ENCODE results near the gene BPIFB2. TPM values are rescaled to one million over a fixed set of nuclear protein-coding genes. Genes with fewer than 3 reads are reported as not detected.

The BPIFB2 gene
- total RNA-seq, 1 experiment from 2014 or later = 0.15 TPM

DNA sequence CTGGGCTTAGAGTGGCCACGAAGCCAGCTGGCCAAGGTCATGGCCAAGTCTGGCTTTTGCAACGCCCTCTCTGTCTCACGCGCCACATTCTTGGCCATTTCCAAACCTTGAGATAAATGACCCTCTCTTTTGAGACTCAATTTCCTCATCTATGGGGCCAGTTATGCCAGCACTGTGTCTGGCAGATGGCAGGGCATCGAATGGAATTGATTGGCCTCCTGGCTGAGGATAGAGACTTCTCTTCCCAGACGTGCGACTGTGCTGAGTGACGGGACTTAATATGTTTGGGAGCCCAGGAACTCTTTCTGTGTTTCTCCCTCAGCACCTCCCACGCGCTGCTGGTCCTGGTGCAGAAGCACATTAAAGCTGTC is 7.6 kb downstream of the BPIFB2 start:
- Histone ChIP-seq H3K4me1 (ENCODE audit: control insufficient read depth in 1 of 2, insufficient read depth in 2 of 2, low read length in 2 of 2) (no peaks in the 10 kb centered on the region), H3K36me3 (ENCODE audit: control insufficient read depth in 1 of 2, insufficient read depth in 2 of 2, low read length in 2 of 2) (no peaks in the 10 kb centered on the region), H3K27me3 (ENCODE audit: insufficient read depth, low read length) (peaks cover 13% of the 10 kb centered on the region; the same call in 1 of the 2 replicates), H3K79me2 (ENCODE audit: insufficient read depth, low read length) (no peaks in the 10 kb centered on the region), H3K9ac (ENCODE audit: low read length) (no peak overlapping the region), H4K20me1 (ENCODE audit: insufficient read depth) (no peaks in the 10 kb centered on the region), H3K27ac (ENCODE audit: low read depth, low read length) (no peak overlapping the region), H3K9me2 (ENCODE audit: insufficient read depth) (no peaks in the 10 kb centered on the region), H3K4me2 (ENCODE audit: low read length) (no peak overlapping the region), H3K4me3 (replicated peaks in 1 of 2; ENCODE audit: low read depth in 1 of 2, low read length in 2 of 2) (no peak overlapping the region), H3K9me3 (ENCODE audit: control insufficient read depth in 1 of 2, insufficient read depth in 1 of 2, low read depth in 1 of 2, low read length in 2 of 2) (no peaks in the 10 kb centered on the region), H2AFZ (ENCODE audit: low read depth, low read length, poor library complexity, severe bottlenecking) (no peak overlapping the region)
- CTCF ChIA-PET = no interaction called here
- POLR2A ChIA-PET = no interaction called here
- DNase-seq (ENCODE audit: low read depth, low spot score) = no peak
- TF ChIP-seq YY1 (IDR thresholded peaks at IDR 0.05; ENCODE audit: extremely low read depth, insufficient replicate concordance, low read depth, low read length) (no peak), FOSL1 (IDR thresholded peaks at IDR 0.05; ENCODE audit: low read depth) (no peak)
- RAD21 ChIA-PET (ENCODE audit: low non-redundant PET in 1 of 2, low total read pairs in 2 of 2, uncharacterized antibody in 2 of 2, unreplicated experiment in 2 of 2) = no interaction called here
- ATAC-seq = no peak
- intact Hi-C loops (cut with micrococcal nuclease) = no loop called here
- BruUV-seq (replicated peaks) = no TSS peak

DNA sequence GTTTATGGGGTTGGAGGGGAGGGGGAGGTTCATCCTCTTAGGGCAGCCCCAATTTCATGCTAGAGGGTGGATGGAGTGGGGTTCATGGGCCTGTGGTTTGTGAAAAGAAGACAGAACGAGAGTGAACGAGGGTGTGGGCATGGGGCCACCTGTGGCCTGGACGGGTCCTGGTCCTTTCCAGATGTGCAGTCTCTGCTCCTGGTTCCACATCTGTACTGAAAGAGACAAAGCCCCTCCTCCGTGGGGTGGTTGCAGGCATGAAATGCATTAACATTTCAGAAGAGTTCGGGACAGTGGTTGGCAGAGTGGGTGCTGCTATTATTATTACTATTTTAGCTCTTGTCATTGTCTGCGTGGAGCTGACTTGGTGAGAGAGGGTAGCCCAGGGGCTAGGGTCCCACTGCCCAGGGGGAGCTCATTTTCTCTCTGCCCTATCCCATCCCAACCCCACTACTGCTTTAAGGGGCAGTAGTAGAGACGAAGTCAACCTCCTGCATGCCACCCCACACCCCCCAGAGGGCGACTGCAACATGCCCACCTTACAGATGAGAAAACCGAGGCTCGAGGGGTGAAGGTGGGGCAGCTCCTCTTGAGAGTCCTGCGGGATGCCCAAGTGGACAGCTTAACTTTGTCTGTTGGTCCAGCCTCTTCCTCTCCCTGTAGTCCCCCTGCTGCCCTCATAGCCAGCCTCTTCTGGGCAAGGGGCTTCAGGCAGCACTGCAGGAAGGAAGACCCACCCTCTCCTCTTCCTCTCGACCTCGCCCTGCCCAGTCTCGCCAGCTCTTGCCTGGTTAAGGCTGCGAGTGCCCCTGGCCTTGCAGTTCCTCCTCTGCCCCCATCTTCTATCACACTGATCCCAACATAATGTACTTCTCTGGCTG is 8.4 kb downstream of the BPIFB2 start:
- Histone ChIP-seq H3K79me2 (ENCODE audit: insufficient read depth, low read length) (no peaks in the 10 kb centered on the region), H3K4me3 (replicated peaks in 1 of 2; ENCODE audit: low read depth in 1 of 2, low read length in 2 of 2) (no peak overlapping the region), H4K20me1 (ENCODE audit: insufficient read depth) (no peaks in the 10 kb centered on the region), H3K4me1 (ENCODE audit: control insufficient read depth in 1 of 2, insufficient read depth in 2 of 2, low read length in 2 of 2) (no peaks in the 10 kb centered on the region), H3K4me2 (ENCODE audit: low read length) (no peak overlapping the region), H3K36me3 (ENCODE audit: control insufficient read depth in 1 of 2, insufficient read depth in 2 of 2, low read length in 2 of 2) (no peaks in the 10 kb centered on the region), H2AFZ (ENCODE audit: low read depth, low read length, poor library complexity, severe bottlenecking) (no peak overlapping the region), H3K27me3 (ENCODE audit: insufficient read depth, low read length) (peaks cover 13% of the 10 kb centered on the region; the same call in 1 of the 2 replicates), H3K9me3 (ENCODE audit: control insufficient read depth in 1 of 2, insufficient read depth in 1 of 2, low read depth in 1 of 2, low read length in 2 of 2) (no peaks in the 10 kb centered on the region), H3K27ac (ENCODE audit: low read depth, low read length) (no peak overlapping the region), H3K9ac (ENCODE audit: low read length) (no peak overlapping the region), H3K9me2 (ENCODE audit: insufficient read depth) (no peaks in the 10 kb centered on the region)
- ChIA-PET RAD21 (ENCODE audit: low non-redundant PET in 1 of 2, low total read pairs in 2 of 2, uncharacterized antibody in 2 of 2, unreplicated experiment in 2 of 2) (no interaction called here), CTCF (interaction anchor here (0.8 kb wide), 1 partner anchor 11 kb away, joined by 3 read pairs; no protein-coding TSS in a partner anchor), POLR2A (no interaction called here)
- intact Hi-C loops (cut with micrococcal nuclease) = no loop called here
- no TSS peak for BruUV-seq (replicated peaks)
- ATAC-seq (no peak), DNase-seq (ENCODE audit: low read depth, low spot score) (no peak)
- no peak for TF ChIP-seq SRF (IDR thresholded peaks at IDR 0.05; ENCODE audit: low read depth)
- no peak for TF ChIP-seq YY1 (IDR thresholded peaks at IDR 0.05; ENCODE audit: extremely low read depth, insufficient replicate concordance, low read depth, low read length)
- TF ChIP-seq, protein P1, sequence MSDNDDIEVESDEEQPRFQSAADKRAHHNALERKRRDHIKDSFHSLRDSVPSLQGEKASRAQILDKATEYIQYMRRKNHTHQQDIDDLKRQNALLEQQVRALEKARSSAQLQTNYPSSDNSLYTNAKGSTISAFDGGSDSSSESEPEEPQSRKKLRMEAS (IDR thresholded peaks at IDR 0.05) = no peak
- TF ChIP-seq EZH2 (IDR thresholded peaks at IDR 0.05) = no peak
- no peak for TF ChIP-seq POLR2A (IDR thresholded peaks at IDR 0.05; ENCODE audit: borderline replicate concordance, extremely low read depth, insufficient read depth, insufficient read length)
- TF ChIP-seq ZFX (IDR thresholded peaks at IDR 0.05) = no peak

Data from HCT116 (cell line).